Measurements from ENCODE around the gene IQSEC3. TPM values are rescaled to one million over a fixed set of nuclear protein-coding genes. Genes with fewer than 3 reads are reported as not detected.
A peak's percentile ranks its signal among the peaks of the same experiment; 100 is the strongest.

IQSEC3 gene
- total and polyA plus RNA-seq, 10 of the 15 experiments (the other 5 are each of a cell fraction or from before 2014, with no cell fraction given), result not detected

DNA sequence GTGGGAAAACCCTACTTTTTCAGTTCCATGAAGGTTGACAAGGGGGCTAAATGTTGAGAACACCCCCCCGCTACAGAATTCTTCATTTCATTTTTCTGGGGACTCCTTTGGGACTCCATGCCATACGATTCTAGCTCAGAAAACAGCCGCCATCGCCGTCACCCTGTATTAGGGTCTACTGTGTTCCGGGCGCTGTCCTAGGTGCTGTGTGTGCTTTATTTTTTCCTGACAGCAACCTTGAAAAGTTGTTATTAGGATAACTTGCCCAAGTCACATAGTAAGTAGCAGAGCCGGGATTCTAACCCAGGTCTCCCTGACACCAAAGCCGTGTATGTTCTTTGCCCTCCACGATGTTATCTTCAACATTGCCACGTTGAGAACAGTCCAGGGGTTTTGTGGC lies 55.1 kb downstream of the IQSEC3 start:
- no peak overlapping the region for H2AFZ ChIP-seq (ENCODE audit: control insufficient read depth, low read depth, low read length)
- ChIA-PET RAD21 (ENCODE audit: unreplicated experiment) (no interaction called here), CTCF (no interaction called here), POLR2A (no interaction called here), SMC1A (ENCODE audit: uncharacterized antibody, unreplicated experiment) (no interaction called here)
- intact Hi-C loops (cut with micrococcal nuclease; ENCODE audit: unreplicated experiment) (no loop called here), in situ Hi-C loops (cut with MboI) (no loop called here)
- DNase-seq (ENCODE audit: low read depth, low spot score) (no peak), FAIRE-seq (no peak), ATAC-seq (no peak)
- BruUV-seq (replicated peaks), result no TSS peak
- H3K9ac ChIP-seq (ENCODE audit: control insufficient read depth, insufficient read depth, low read length), result no peak overlapping the region
- peak; percentile 37; the same call in 1 of the 2 replicates for TF ChIP-seq REST (IDR thresholded peaks at IDR 0.05; ENCODE audit: low read depth, low read length)
- no peak for TF ChIP-seq NBN (IDR thresholded peaks at IDR 0.05)
- H3K9me3 ChIP-seq (replicated peaks; ENCODE audit: control insufficient read depth, insufficient read depth, low read length), result no peaks in the 10 kb centered on the region
- H3K79me2 ChIP-seq (ENCODE audit: control insufficient read depth, insufficient read depth, low read length), result no peaks in the 10 kb centered on the region
- no peak overlapping the region for H3K4me3 ChIP-seq
- 54% methylated on average over 11 of the region's 11 CpGs for WGBS (ENCODE audit: insufficient coverage, insufficient replicate concordance, low lambda C conversion rate, missing lambda C conversion rate)
- no peaks in the 10 kb centered on the region for H4K20me1 ChIP-seq (ENCODE audit: control insufficient read depth, insufficient read depth)
- peaks cover 3 to 5% of the 10 kb centered on the region in 2 experiments; a peak in 2 of 4 replicates for H3K27me3 ChIP-seq (replicated peaks in 1 of 2; ENCODE audit: control insufficient read depth in 2 of 2, insufficient read depth in 2 of 2, low read length in 1 of 2)
- no peak overlapping the region for H3K4me2 ChIP-seq (ENCODE audit: control insufficient read depth, insufficient read depth)
- H3K36me3 ChIP-seq (ENCODE audit: control insufficient read depth in 2 of 2, insufficient read depth in 2 of 2, low read length in 1 of 2), result no peaks in the 10 kb centered on the region
- H3K27ac ChIP-seq (ENCODE audit: control insufficient read depth, insufficient read depth), result no peak overlapping the region
- H3K4me1 ChIP-seq (ENCODE audit: control insufficient read depth, insufficient read depth, low read length), result no peaks in the 10 kb centered on the region

- Histone ChIP-seq H4K20me1 (ENCODE audit: control insufficient read depth, insufficient read depth) (no peaks in the 10 kb centered on the region), H3K4me3 (no peak overlapping the region), H3K27me3 (replicated peaks in 1 of 2; ENCODE audit: control insufficient read depth in 2 of 2, insufficient read depth in 2 of 2, low read length in 1 of 2) (peaks cover 3 to 10% of the 10 kb centered on the region in 2 experiments; a peak in 3 of 4 replicates), H3K9me3 (replicated peaks; ENCODE audit: control insufficient read depth, insufficient read depth, low read length) (no peaks in the 10 kb centered on the region), H3K79me2 (ENCODE audit: control insufficient read depth, insufficient read depth, low read length) (no peaks in the 10 kb centered on the region), H3K9ac (ENCODE audit: control insufficient read depth, insufficient read depth, low read length) (no peak overlapping the region), H3K4me2 (ENCODE audit: control insufficient read depth, insufficient read depth) (no peak overlapping the region), H2AFZ (ENCODE audit: control insufficient read depth, low read depth, low read length) (no peak overlapping the region), H3K36me3 (ENCODE audit: control insufficient read depth in 2 of 2, insufficient read depth in 2 of 2, low read length in 1 of 2) (no peaks in the 10 kb centered on the region), H3K4me1 (ENCODE audit: control insufficient read depth, insufficient read depth, low read length) (no peaks in the 10 kb centered on the region), H3K27ac (ENCODE audit: control insufficient read depth, insufficient read depth) (no peak overlapping the region)
- ChIA-PET CTCF (no interaction called here), RAD21 (ENCODE audit: unreplicated experiment) (no interaction called here), SMC1A (ENCODE audit: uncharacterized antibody, unreplicated experiment) (no interaction called here), POLR2A (no interaction called here)
- in situ Hi-C loops (cut with MboI), result no loop called here
- no peak for FAIRE-seq
- DNase-seq (ENCODE audit: low read depth, low spot score), result no peak
- no TSS peak for BruUV-seq (replicated peaks)
- 60% methylated on average over 7 of the region's 7 CpGs for WGBS (ENCODE audit: insufficient coverage, insufficient replicate concordance, low lambda C conversion rate, missing lambda C conversion rate)
- ATAC-seq, result no peak
- intact Hi-C loops (cut with micrococcal nuclease; ENCODE audit: unreplicated experiment), result no loop called here
- TF ChIP-seq, protein P1, sequence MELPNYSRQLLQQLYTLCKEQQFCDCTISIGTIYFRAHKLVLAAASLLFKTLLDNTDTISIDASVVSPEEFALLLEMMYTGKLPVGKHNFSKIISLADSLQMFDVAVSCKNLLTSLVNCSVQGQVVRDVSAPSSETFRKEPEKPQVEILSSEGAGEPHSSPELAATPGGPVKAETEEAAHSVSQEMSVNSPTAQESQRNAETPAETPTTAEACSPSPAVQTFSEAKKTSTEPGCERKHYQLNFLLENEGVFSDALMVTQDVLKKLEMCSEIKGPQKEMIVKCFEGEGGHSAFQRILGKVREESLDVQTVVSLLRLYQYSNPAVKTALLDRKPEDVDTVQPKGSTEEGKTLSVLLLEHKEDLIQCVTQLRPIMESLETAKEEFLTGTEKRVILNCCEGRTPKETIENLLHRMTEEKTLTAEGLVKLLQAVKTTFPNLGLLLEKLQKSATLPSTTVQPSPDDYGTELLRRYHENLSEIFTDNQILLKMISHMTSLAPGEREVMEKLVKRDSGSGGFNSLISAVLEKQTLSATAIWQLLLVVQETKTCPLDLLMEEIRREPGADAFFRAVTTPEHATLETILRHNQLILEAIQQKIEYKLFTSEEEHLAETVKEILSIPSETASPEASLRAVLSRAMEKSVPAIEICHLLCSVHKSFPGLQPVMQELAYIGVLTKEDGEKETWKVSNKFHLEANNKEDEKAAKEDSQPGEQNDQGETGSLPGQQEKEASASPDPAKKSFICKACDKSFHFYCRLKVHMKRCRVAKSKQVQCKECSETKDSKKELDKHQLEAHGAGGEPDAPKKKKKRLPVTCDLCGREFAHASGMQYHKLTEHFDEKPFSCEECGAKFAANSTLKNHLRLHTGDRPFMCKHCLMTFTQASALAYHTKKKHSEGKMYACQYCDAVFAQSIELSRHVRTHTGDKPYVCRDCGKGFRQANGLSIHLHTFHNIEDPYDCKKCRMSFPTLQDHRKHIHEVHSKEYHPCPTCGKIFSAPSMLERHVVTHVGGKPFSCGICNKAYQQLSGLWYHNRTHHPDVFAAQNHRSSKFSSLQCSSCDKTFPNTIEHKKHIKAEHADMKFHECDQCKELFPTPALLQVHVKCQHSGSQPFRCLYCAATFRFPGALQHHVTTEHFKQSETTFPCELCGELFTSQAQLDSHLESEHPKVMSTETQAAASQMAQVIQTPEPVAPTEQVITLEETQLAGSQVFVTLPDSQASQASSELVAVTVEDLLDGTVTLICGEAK (IDR thresholded peaks at IDR 0.05; ENCODE audit: borderline replicate concordance), result no peak
- TF ChIP-seq MTA3 (IDR thresholded peaks at IDR 0.05; ENCODE audit: borderline replicate concordance, low read length), result no peak
- no peak for TF ChIP-seq TBL1XR1 (IDR thresholded peaks at IDR 0.05; ENCODE audit: low read depth, low read length)
- TF ChIP-seq BRCA1 (IDR thresholded peaks at IDR 0.05; ENCODE audit: low read depth, low read length), result no peak
- no peak for TF ChIP-seq PBX3 (IDR thresholded peaks at IDR 0.05; ENCODE audit: insufficient replicate concordance, low read depth, low read length)
Measured at GRCh38 chr12:125075-125474, 58.5 kb downstream of the IQSEC3 start.
